OCI-LY3 (cell line): ENCODE data around the gene PIK3R2.
A peak's percentile ranks its signal among the peaks of the same experiment; 100 is the strongest.

Experiments used
- H2AFZ ChIP-seq: fragments of 200-600, 300-600 bp; shearing (Covaris generic); 2 replicates; pipeline ENCODE4 v1.6.0; 2014; ENCODE audit warnings: antibody characterized with exemption, low read depth, low read length
- H3K27ac ChIP-seq: fragments of 200-600, 300-600 bp; sonication (generic); 2 replicates; pipeline ENCODE4 v1.5.1; 2014; ENCODE audit warnings: mild to moderate bottlenecking, low read length, moderate library complexity, mixed read lengths
- H3K27me3 ChIP-seq: fragments of 200-600, 300-600 bp; sonication (generic); 2 replicates; pipeline ENCODE4 v1.6.1; 2014; ENCODE audit warnings: low read depth, low read length, mixed read lengths
- H3K36me3 ChIP-seq: fragments of 200-600, 300-600 bp; sonication (generic); replicated peaks from 2 replicates; pipeline ENCODE3; 2014; ENCODE audit warnings: low read depth, low read length, mixed read lengths
- H3K4me1 ChIP-seq: fragments of 300-600, 200-600 bp; sonication (generic); 2 replicates; pipeline ENCODE4 v1.6.1; 2014; ENCODE audit warnings: low read length, mixed read lengths
- H3K4me2 ChIP-seq: fragments of 200-600, 300-600 bp; sonication (generic); 2 replicates; pipeline ENCODE4 v1.6.1; 2014; ENCODE audit warnings: low read length, mixed read lengths
- H3K4me3 ChIP-seq: fragments of 300-600, 200-600 bp; sonication (generic); 2 replicates; pipeline ENCODE4 v1.5.1; 2014; ENCODE audit warnings: antibody characterized with exemption, mild to moderate bottlenecking, low read length, moderate library complexity
- H3K79me2 ChIP-seq: fragments of 300-600, 200-600 bp; shearing (Covaris generic); 2 replicates; pipeline ENCODE4 v1.6.1; 2014; ENCODE audit warnings: mild to moderate bottlenecking, low read length, mixed read lengths
- H3K9ac ChIP-seq: fragments of 300-600, 200-600 bp; shearing (Covaris generic); 2 replicates; pipeline ENCODE4 v1.6.0; 2014; ENCODE audit warnings: mild to moderate bottlenecking, low read length, moderate library complexity
- H3K9me3 ChIP-seq: fragments of 200-600, 300-600 bp; shearing (Covaris generic); 2 replicates; pipeline ENCODE4 v1.6.1; 2014; ENCODE audit warnings: low read length, mixed read lengths; ENCODE audit not compliant: insufficient read depth
- H4K20me1 ChIP-seq: fragments of 200-600, 300-600 bp; sonication (generic); 2 replicates; pipeline ENCODE4 v1.6.1; 2016; ENCODE audit warnings: low read length, mixed read lengths; ENCODE audit not compliant: insufficient read depth
- EZH2phosphoT487 ChIP-seq: fragments of 200-600 bp; shearing (Covaris generic); IDR thresholded peaks from 2 replicates; pipeline ENCODE4 v1.6.1; 2018; ENCODE audit warnings: antibody characterized with exemption, mixed run types, low read depth
- TF ChIP-seq, protein P1 (sequence below): fragments of 200-600, 300-600 bp; sonication (generic); IDR thresholded peaks from 2 replicates; pipeline ENCODE4 v1.5.1; 2014; ENCODE audit warnings: antibody characterized with exemption, low read length, low read depth

Gene PIK3R2

DNA sequence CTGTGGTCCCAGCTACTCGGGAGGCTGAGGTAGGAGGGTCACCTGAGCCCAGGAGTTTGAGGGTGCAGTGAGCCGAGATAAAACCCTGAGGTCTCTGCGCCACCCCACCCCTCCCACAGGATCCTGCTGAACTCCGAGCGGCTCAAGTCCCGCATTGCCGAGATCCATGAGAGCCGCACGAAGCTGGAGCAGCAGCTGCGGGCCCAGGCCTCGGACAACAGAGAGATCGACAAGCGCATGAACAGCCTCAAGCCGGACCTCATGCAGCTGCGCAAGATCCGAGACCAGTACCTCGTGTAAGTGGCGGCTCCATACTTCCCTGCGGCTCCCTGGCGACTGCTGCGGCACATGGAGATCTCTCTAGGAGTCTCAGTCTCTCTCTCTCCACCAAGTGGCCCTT, 14.0 kb downstream of the PIK3R2 start:
- H3K4me2 ChIP-seq, result no peak overlapping the region
- no peak overlapping the region for H2AFZ ChIP-seq
- H3K9me3 ChIP-seq, result no peaks in the 10 kb centered on the region
- H3K36me3 ChIP-seq, result peaks cover 40% of the 10 kb centered on the region
- no peak overlapping the region for H3K4me3 ChIP-seq
- H3K27ac ChIP-seq, result no peak overlapping the region
- H4K20me1 ChIP-seq, result no peaks in the 10 kb centered on the region
- H3K27me3 ChIP-seq, result no peaks in the 10 kb centered on the region
- H3K4me1 ChIP-seq, result peaks cover 42% of the 10 kb centered on the region
- H3K9ac ChIP-seq, result no peak overlapping the region
- H3K79me2 ChIP-seq, result no peaks in the 10 kb centered on the region
- TF ChIP-seq EZH2phosphoT487, result no peak
- TF ChIP-seq, protein P1, sequence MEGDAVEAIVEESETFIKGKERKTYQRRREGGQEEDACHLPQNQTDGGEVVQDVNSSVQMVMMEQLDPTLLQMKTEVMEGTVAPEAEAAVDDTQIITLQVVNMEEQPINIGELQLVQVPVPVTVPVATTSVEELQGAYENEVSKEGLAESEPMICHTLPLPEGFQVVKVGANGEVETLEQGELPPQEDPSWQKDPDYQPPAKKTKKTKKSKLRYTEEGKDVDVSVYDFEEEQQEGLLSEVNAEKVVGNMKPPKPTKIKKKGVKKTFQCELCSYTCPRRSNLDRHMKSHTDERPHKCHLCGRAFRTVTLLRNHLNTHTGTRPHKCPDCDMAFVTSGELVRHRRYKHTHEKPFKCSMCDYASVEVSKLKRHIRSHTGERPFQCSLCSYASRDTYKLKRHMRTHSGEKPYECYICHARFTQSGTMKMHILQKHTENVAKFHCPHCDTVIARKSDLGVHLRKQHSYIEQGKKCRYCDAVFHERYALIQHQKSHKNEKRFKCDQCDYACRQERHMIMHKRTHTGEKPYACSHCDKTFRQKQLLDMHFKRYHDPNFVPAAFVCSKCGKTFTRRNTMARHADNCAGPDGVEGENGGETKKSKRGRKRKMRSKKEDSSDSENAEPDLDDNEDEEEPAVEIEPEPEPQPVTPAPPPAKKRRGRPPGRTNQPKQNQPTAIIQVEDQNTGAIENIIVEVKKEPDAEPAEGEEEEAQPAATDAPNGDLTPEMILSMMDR, result no peak

DNA sequence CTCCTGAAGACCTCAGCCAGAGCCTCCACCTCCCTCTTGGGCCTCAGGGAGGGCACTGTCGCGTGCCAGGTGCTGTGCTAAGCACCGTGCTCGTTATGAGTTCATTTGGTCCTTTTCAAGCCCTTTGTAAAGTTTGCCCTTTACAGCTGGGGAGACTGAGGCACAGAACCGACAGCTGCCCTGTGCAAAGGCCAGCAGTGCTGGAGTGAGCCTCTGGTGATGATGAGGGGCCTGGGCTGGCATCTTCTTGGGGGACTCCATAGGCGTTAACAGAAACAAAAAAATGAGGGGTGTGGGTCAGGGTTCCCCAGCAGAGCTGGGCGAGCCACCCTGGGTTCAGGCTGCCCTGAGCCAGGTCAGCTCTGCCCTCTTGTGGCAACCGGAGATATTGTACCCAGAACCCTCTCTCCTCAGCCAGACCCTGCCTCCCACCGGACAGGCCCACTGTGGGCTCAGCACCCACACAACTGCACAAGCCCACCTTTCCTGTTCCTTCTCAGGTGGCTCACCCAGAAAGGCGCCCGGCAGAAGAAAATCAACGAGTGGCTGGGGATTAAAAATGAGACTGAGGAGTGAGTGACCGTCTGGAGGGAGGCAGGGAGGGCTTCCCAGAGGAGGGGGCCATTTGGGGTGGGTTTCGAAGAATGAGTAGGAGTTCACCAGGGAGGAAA, 15.1 kb downstream of the PIK3R2 start:
- Histone ChIP-seq H3K27ac (peak overlapping the region; percentile 96; the same call in 1 of the 2 replicates), H3K27me3 (no peaks in the 10 kb centered on the region), H3K9me3 (no peaks in the 10 kb centered on the region), H2AFZ (no peak overlapping the region), H3K79me2 (peaks cover 8% of the 10 kb centered on the region; the same call in 1 of the 2 replicates), H3K4me3 (no peak overlapping the region), H3K36me3 (peaks cover 37% of the 10 kb centered on the region), H3K9ac (peak overlapping the region; percentile 18; the same call in 1 of the 2 replicates), H3K4me2 (peak overlapping the region; percentile 36), H4K20me1 (no peaks in the 10 kb centered on the region), H3K4me1 (peaks cover 53% of the 10 kb centered on the region)
- no peak for TF ChIP-seq EZH2phosphoT487
- TF ChIP-seq, protein P1, result peak; percentile 93

DNA sequence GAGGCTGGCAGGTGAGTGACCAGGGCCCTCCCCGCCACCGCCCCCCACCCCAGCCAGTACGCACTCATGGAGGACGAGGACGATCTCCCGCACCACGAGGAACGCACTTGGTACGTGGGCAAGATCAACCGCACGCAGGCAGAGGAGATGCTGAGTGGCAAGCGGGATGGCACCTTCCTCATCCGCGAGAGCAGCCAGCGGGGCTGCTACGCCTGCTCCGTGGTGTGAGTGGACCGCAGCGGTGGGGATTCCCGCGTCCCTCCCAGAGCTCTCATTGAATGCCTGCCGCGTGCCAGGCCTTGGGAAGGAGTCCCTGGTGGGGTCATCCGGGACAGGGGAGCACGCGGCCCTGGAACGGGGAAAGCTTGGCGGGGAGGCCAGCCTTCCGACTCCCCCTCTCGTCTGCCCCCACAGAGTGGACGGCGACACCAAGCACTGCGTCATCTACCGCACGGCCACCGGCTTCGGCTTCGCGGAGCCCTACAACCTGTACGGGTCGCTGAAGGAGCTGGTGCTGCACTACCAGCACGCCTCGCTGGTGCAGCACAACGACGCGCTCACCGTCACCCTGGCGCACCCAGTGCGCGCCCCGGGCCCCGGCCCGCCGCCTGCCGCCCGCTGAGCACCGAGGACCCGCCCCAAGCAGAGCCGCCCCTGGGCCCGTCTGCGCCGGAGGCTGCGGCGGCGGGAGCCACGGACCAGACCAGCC, 15.9 kb downstream of the PIK3R2 start:
- Histone ChIP-seq H3K4me3 (peak overlapping the region; percentile 69; the same call in 1 of the 2 replicates), H3K27me3 (no peaks in the 10 kb centered on the region), H3K27ac (peak overlapping the region; percentile 96), H4K20me1 (no peaks in the 10 kb centered on the region), H3K4me1 (peaks cover 56% of the 10 kb centered on the region), H3K36me3 (peaks cover 36% of the 10 kb centered on the region), H3K9me3 (no peaks in the 10 kb centered on the region), H2AFZ (no peak overlapping the region), H3K4me2 (peak overlapping the region; percentile 92), H3K79me2 (peaks cover 13% of the 10 kb centered on the region), H3K9ac (peak overlapping the region; percentile 82)
- TF ChIP-seq, protein P1, result no peak
- no peak for TF ChIP-seq EZH2phosphoT487

DNA sequence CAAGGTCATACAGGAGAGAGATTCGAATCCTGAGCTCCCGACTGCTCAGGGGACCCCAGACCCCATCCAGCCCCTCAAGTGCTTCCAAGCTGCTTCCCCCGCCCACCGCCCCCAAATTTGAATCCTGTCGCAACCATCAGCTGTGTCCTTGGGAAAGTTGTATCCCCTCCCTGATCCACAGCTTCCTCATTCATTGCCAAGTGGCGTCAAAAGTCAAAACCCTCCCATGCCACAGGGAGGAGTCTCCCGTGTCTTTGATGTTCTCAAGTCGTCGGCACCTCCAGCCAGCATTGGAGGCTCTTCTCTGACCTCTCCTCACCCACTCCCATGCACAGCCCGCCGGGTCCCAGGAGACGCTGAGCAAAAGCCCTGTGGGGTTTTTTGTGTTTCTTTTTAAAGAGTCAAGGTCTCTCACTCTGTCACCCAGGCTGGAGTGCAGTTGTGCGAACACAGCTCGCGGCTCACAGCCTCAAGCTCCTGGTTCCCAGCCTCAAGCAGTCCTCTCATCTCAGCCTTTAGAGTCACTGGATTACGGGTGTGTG, 17.8 kb downstream of the PIK3R2 start:
- Histone ChIP-seq H3K27ac (peak overlapping the region; percentile 96), H3K9ac (peak overlapping the region; percentile 36; the same call in 1 of the 2 replicates), H3K27me3 (no peaks in the 10 kb centered on the region), H3K9me3 (no peaks in the 10 kb centered on the region), H3K36me3 (peaks cover 43% of the 10 kb centered on the region), H3K79me2 (peaks cover 32% of the 10 kb centered on the region), H4K20me1 (peaks cover 9% of the 10 kb centered on the region), H2AFZ (no peak overlapping the region), H3K4me1 (peaks cover 65% of the 10 kb centered on the region), H3K4me2 (peak overlapping the region; percentile 42), H3K4me3 (peak overlapping the region; percentile 5; the same call in 1 of the 2 replicates)
- TF ChIP-seq, protein P1, result no peak
